OCI-LY1 (cell line): ENCODE results near the gene ZNF683.

Experiments
- H2AFZ ChIP-seq: fragments of 200-600 bp; sonication (generic), shearing (Covaris generic); 2 replicates; pipeline ENCODE4 v1.6.0; 2014; ENCODE audit warnings: antibody characterized with exemption, mild to moderate bottlenecking, low read length
- H3F3A ChIP-seq: fragments of 200-600 bp; sonication (generic), shearing (Covaris generic); 2 replicates; pipeline ENCODE4 v1.6.0; 2014; ENCODE audit warnings: mild to moderate bottlenecking, antibody characterized with exemption, low read length, moderate library complexity; ENCODE audit not compliant: insufficient read depth
- H3K27ac ChIP-seq: fragments of 200-600 bp; sonication (generic); 2 replicates; pipeline ENCODE4 v1.5.1; 2014; ENCODE audit warnings: low read length, mixed run types, mild to moderate bottlenecking, low read depth; ENCODE audit not compliant: poor library complexity, severe bottlenecking
- H3K27me3 ChIP-seq: fragments of 200-600 bp; sonication (generic); 2 replicates; pipeline ENCODE4 v1.6.0; 2014; ENCODE audit warnings: antibody characterized with exemption, mild to moderate bottlenecking, low read length, moderate library complexity; ENCODE audit not compliant: insufficient read depth
- H3K36me3 ChIP-seq: fragments of 200-600 bp; sonication (generic); 2 replicates; pipeline ENCODE4 v1.6.1; 2014; ENCODE audit warnings: mild to moderate bottlenecking, antibody characterized with exemption, low read length, moderate library complexity, mixed read lengths; ENCODE audit not compliant: insufficient read depth
- H3K4me1 ChIP-seq: fragments of 200-600 bp; sonication (generic); 2 replicates; pipeline ENCODE4 v1.5.1; 2014; ENCODE audit warnings: mild to moderate bottlenecking, low read length, moderate library complexity; ENCODE audit not compliant: insufficient read depth, severe bottlenecking
- H3K4me2 ChIP-seq: fragments of 200-600 bp; sonication (generic), shearing (Covaris generic); 2 replicates; pipeline ENCODE4 v1.6.1; 2014; ENCODE audit warnings: low read length
- H3K4me3 ChIP-seq: fragments of 200-600 bp; sonication (generic); 2 replicates; pipeline ENCODE4 v1.5.1; 2014; ENCODE audit warnings: low read length, low read depth, mild to moderate bottlenecking, mixed read lengths; ENCODE audit not compliant: poor library complexity, severe bottlenecking
- H3K79me2 ChIP-seq: fragments of 200-600 bp; shearing (Covaris generic); 2 replicates; pipeline ENCODE4 v1.6.1; 2016; ENCODE audit warnings: mixed run types, low read length, mixed read lengths; ENCODE audit not compliant: insufficient read depth
- H3K9ac ChIP-seq: fragments of 200-600 bp; sonication (generic), shearing (Covaris generic); 2 replicates; pipeline ENCODE4 v1.6.1; 2014; ENCODE audit warnings: mild to moderate bottlenecking, low read length, mixed read lengths
- H3K9me2 ChIP-seq: fragments of 200-600 bp; sonication (generic), shearing (Covaris generic); 2 replicates; pipeline ENCODE4 v1.6.1; 2014; ENCODE audit warnings: low read depth, mild to moderate bottlenecking, low read length, mixed read lengths
- H3K9me3 ChIP-seq: fragments of 200-600 bp; shearing (Covaris generic); 2 replicates; pipeline ENCODE4 v1.6.1; 2014; ENCODE audit warnings: low read length, mixed read lengths
- H4K20me1 ChIP-seq: fragments of 200-600 bp; sonication (generic), shearing (Covaris generic); 2 replicates; pipeline ENCODE4 v1.6.0; 2016; ENCODE audit warnings: mild to moderate bottlenecking, low read length; ENCODE audit not compliant: insufficient read depth
- EZH2 ChIP-seq: fragments of 200-600 bp; sonication (generic), shearing (Covaris generic); IDR thresholded peaks from 2 replicates; pipeline ENCODE4 v1.8.0; 2017; ENCODE audit warnings: borderline replicate concordance, mixed run types, mild to moderate bottlenecking, antibody characterized with exemption, low read length, moderate library complexity, mixed read lengths
- TF ChIP-seq, protein P1 (sequence below): fragments of 200-600 bp; sonication (generic), shearing (Covaris generic); IDR thresholded peaks from 2 replicates; pipeline ENCODE4 v1.5.1; 2017; ENCODE audit warnings: mild to moderate bottlenecking, antibody characterized with exemption, low read length, moderate library complexity, mixed read lengths

ZNF683 gene

DNA sequence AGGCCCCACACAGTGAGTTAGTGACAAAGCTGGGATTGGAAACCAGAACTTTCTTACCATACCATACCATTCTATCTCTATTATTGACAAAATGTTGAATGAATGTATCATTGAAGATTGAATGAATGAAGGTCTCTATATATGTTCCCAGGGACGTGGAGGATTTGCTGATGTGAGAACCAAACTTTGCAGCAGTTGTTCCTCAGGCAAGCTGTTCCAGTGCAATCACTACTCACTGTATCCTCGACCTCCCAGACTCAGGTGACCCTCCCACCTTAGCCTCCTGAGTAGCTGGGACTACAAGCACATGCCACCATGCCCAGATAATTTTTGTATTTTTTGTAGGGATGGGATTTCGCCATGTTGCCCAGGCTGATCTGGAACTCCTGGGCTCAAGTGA, 26.5 kb upstream of the ZNF683 start:
- no peak for TF ChIP-seq EZH2
- TF ChIP-seq, protein P1, sequence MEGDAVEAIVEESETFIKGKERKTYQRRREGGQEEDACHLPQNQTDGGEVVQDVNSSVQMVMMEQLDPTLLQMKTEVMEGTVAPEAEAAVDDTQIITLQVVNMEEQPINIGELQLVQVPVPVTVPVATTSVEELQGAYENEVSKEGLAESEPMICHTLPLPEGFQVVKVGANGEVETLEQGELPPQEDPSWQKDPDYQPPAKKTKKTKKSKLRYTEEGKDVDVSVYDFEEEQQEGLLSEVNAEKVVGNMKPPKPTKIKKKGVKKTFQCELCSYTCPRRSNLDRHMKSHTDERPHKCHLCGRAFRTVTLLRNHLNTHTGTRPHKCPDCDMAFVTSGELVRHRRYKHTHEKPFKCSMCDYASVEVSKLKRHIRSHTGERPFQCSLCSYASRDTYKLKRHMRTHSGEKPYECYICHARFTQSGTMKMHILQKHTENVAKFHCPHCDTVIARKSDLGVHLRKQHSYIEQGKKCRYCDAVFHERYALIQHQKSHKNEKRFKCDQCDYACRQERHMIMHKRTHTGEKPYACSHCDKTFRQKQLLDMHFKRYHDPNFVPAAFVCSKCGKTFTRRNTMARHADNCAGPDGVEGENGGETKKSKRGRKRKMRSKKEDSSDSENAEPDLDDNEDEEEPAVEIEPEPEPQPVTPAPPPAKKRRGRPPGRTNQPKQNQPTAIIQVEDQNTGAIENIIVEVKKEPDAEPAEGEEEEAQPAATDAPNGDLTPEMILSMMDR, result no peak
- H3K9me3 ChIP-seq, result no peaks in the 10 kb centered on the region
- H3K27me3 ChIP-seq, result no peaks in the 10 kb centered on the region
- no peaks in the 10 kb centered on the region for H3K79me2 ChIP-seq
- H3K27ac ChIP-seq, result no peak overlapping the region
- H3F3A ChIP-seq, result no peaks in the 10 kb centered on the region
- no peaks in the 10 kb centered on the region for H3K36me3 ChIP-seq
- no peak overlapping the region for H2AFZ ChIP-seq
- H3K4me1 ChIP-seq, result no peaks in the 10 kb centered on the region
- H3K4me3 ChIP-seq, result no peak overlapping the region
- H3K9ac ChIP-seq, result no peak overlapping the region
- no peaks in the 10 kb centered on the region for H3K9me2 ChIP-seq
- H3K4me2 ChIP-seq, result no peak overlapping the region
- H4K20me1 ChIP-seq, result no peaks in the 10 kb centered on the region

DNA sequence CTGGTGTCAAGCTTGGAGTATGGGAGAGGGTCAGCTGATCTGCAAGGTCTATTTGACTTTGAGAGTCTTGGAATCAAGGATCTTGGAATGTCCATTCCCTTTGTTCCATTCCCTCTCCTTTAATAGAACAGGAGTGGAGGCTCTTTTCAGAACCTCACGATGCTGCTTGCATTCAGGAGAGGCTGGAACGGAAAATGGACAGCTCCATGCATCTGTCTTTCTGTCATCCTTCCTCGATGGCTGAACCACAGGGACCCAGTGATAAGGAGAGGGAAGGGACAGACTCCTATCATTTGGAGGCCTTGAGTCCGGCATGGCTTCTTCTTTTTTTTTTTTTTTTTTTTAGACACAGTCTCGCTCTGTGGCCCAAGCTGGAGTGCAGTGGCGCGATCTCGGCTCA, 23.2 kb upstream of the ZNF683 start:
- no peak overlapping the region for H3K4me2 ChIP-seq
- H3K9me2 ChIP-seq, result no peaks in the 10 kb centered on the region
- no peak overlapping the region for H3K27ac ChIP-seq
- H4K20me1 ChIP-seq, result no peaks in the 10 kb centered on the region
- no peaks in the 10 kb centered on the region for H3F3A ChIP-seq
- H3K36me3 ChIP-seq, result no peaks in the 10 kb centered on the region
- H3K79me2 ChIP-seq, result no peaks in the 10 kb centered on the region
- no peaks in the 10 kb centered on the region for H3K4me1 ChIP-seq
- no peaks in the 10 kb centered on the region for H3K9me3 ChIP-seq
- 0 out of 2 replicates have a peak, but pooled peaks cover 4% of the 10 kb centered on the region for H3K27me3 ChIP-seq
- TF ChIP-seq, protein P1, result no peak
- TF ChIP-seq EZH2, result no peak
- no peak overlapping the region for H3K4me3 ChIP-seq
- H3K9ac ChIP-seq, result no peak overlapping the region
- no peak overlapping the region for H2AFZ ChIP-seq

DNA sequence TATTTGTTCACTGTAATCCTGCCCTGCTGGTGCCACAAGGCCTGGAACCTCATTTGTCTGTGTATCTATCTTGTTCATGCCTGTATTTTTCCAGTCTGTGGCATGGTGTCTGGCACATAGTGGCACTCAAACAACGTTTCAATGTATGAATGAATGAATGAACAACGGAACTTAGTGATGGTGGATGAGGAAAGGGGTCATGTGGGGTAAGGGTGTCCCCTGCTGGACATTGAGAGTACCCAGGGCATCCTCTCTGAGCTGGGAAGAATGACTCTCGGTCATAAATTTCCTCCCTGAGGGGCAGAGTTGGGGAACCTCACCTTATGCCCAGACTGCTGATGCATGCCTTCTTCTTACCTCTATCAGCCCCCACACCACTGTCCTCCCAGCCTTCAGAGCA, 18.9 kb upstream of the ZNF683 start:
- Histone ChIP-seq H3K4me2 (no peak overlapping the region), H2AFZ (no peak overlapping the region), H3K9ac (no peak overlapping the region), H3K4me1 (no peaks in the 10 kb centered on the region), H3K79me2 (no peaks in the 10 kb centered on the region), H3K9me2 (no peaks in the 10 kb centered on the region), H3F3A (no peaks in the 10 kb centered on the region), H3K4me3 (no peak overlapping the region), H3K9me3 (no peaks in the 10 kb centered on the region), H3K36me3 (no peaks in the 10 kb centered on the region), H4K20me1 (no peaks in the 10 kb centered on the region), H3K27me3 (peaks cover 8% of the 10 kb centered on the region; the same call in 1 of the 2 replicates), H3K27ac (no peak overlapping the region)
- TF ChIP-seq EZH2, result no peak
- TF ChIP-seq, protein P1, result peak; percentile 47
